AG08395 (cell line): ENCODE results near the gene RBM47.
"Not testable (repeated sequence)": the region's sequence is repeated elsewhere in the genome, so short reads cannot be mapped to it uniquely, and the experiment has no call there.

Experiments used
- DNase-seq: peaks from one replicate; pipeline ENCODE4 v3.0.0; 2012; ENCODE audit warnings: mixed read lengths, low spot score

The RBM47 gene

DNA sequence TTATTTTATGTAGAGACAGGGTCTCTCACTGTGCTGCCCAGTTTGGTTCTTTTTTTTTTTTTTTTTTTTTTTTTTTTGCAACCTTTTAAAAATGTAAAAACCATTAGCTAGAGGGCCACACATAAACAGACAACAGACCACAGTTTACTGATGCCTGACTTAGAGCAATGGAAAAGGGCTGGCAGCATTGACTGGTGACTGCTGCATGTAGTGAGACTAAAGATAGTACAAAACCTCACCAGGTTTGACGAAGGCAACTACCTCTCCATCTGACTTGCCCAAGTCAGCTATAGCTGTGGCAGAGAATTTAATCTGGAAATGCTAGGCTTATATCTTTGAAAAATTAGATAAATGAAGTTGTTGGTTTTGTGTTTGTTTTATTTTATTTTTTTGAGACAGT, 102.9 kb downstream of the RBM47 start:
- no peak for DNase-seq

DNA sequence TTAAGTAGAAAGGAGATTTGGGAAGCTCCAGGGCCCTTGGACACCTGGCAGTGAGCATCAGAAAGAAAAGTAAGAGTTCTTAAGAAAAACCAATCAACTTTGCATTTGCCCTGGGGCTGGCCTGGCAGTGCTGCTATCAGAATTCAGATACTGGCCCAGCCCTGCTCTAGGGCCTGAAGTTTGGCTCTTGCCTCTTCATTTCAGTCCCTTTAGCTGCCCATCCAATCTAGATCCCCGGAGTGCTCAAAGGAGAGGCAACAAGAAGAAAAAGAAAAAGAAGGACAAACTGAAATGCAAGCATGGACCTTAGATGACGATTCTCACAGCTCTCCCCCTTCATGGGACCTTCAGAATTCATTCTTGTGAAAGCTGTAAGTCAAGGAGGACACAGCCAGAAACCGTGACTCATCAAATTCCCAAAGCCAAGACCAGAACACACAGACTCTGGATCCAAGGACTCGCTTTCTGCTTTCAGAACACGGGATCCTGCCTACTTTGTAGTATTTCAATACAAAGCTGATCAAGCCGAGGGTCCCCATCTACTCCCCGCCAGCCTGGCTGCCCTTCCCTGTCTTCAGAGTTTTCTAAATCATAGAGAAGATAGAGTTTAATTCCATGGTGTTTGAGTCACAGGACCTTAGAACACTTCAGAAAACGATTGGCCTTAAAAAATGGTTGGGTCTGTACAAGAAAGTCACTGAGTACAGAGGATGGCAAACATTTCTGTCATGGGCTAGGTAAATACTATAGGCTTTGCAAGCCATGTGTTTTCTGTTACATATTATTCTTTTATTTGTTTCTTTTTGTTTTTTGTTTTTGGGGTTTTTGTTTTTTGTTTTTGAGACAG, 103.7 kb downstream of the RBM47 start:
- DNase-seq: peak; percentile 87

DNA sequence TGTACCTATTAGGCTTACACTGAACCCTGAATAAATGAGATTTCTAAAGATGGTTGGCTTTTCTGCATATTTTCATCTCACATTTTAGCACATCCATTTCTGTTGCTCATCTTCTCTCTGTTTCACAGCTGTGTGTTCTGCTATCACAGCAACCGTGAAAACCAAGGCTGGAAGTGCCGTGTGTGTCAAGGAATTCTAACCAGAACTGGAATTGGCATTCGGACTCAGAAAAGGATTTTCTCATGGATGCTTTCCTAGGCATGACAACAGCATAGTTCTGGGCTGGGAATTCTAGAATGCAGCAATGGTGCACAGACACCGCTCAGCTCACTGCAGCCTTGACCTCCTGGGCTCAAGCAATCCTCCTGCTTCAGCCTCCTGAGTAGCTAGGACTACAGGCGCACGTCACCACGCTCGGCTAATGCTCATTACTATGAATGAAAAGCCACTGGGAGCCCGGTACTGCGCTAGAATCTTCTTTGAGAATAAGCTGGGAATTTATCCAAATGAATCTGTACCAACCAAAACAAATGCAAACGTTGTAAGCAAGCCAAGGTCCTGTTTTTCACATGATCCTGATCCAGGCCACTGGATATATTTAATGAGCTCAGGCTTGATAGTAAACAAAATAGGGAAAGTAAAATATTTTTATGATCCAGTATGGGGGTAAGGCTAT, 105.2 kb downstream of the RBM47 start:
- DNase-seq: no peak

DNA sequence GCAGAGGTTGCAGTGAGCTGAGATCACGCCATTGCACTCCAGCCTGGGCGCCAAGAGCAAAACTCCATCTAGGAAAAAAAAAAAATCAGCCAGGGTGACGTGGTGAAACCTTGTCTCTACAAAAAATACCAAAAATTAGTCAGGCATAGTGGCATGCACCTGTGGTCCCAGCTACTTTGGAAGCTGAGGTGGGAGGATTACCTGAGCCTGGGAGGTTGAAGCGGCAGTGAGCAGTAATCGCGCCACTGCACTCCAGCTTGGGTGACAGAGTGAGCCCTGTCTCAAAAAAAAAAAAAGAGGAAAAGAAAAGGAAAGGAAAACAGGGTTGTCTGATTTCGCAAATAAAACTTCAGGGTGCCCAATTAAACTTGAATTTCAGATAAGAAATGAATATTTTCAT, 106.1 kb downstream of the RBM47 start:
- no peak for DNase-seq

DNA sequence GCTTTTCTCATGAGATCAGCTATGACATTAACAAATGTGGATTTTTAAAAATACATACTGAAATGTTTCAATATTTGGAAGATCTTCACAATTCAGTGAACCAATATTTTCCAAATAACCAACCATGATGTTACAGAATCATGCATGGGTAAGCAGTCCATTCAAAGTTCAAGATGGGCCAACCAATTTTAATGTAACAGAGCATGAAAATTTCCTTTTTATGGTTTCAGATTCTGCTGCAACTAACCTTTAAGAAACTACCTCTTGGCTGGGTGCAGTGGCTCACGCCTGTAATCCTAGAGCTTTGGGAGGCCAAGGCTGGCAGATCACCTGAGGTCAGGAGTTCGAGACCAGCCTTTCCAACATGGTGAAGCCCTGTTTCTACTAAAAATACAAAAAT, 107.7 kb downstream of the RBM47 start:
- no peak for DNase-seq

DNA sequence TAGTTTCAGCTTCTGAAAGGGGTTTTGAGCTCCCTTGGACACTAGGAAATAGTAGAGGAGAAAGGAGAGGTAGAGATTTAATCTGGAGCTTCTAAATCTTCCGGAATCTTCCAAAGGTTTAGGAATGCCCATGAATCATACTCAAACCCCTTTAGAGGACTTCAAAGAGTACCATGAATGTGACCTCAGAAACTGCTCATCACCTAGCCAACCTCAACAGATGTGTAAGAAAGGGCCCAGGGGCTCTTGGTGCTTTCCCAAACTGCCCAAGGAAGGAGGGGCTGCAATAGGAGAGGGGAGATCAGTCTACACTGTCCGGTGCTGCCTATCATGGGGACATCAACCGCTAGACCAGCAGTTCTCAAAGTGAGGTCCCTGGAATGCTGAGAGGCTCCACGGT, 109.1 kb downstream of the RBM47 start:
- DNase-seq: no peak

DNA sequence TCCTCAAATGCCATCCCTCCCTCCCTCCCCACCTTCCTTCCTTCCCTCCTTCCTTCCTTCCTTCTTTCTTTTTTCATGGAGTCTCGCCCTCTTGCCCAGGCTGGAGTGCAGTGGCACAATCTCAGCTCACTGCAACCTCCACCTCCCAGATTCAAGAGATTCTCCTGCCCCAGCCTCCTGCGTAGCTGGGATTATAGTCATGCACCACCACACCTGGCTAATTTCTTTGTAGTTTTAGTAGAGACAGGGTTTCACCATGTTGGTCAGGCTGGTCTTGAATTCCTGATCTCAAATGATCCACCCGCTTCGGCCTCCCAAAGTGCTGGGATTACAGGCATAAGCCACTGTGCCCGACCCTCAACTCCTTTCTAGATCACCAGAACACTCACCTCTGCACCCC, 112.6 kb downstream of the RBM47 start:
- not testable (repeated sequence) for DNase-seq

DNA sequence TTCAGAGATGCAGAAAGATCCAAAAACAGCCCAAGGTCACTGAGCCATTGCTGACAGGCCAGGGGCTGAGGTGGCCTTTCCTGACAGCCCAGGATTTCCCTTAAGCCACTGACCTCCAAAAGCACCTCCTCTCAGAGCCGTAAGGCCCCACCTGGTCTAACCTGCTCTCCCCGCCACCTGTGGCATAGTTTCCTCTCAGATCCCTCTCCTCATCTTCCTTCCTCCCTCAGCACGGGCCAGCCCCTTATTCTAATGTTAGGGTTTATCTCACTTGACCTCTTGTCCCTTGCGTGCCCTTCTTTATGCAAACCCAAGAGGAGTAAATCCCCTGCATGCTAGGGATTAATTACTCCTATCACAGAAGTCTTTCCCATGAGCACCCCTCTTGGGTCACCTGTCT, 113.0 kb downstream of the RBM47 start:
- DNase-seq: no peak

DNA sequence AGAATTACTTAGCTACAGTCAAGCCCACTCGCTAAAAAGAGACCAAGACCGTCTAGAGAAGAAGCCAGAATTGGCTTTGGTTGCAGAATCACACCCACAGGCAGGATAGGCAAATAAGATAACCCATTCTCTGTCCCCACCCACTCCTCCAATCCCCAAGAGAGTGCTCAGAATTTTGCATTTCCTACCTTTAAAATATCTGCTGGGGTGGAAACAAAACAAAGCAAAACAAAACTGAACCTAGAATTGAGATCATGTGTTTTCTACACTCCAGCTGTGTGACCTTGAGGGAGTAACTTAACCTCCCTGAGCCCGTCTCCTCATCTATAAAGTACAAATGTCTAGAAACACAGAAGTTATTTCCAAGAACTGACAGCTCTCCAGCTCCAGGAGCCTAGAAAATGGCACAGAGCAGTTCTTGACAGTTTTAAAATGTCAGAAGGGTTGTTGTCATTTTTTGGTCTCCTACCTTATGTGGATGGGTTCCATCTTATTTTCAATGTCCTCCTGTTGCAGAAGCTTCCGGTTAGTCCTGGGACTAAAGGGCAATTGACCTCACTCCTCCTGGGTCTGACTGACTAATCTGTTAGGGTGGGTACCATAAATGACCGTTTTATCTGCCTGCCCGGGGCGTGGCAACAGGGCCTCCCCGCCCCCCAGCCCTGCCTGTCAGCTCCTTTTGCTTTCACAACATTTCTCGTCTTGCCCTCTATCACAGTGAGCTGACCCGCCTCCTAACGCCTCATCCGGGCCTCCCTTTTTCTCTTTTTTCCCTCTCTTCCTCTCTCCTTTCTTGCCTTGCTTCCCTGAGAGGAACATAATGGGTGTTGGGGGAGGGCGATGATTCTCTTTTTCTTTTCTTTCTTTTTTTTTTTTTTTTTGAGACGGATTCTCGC, 114.0 kb downstream of the RBM47 start:
- DNase-seq: peak; percentile 22

DNA sequence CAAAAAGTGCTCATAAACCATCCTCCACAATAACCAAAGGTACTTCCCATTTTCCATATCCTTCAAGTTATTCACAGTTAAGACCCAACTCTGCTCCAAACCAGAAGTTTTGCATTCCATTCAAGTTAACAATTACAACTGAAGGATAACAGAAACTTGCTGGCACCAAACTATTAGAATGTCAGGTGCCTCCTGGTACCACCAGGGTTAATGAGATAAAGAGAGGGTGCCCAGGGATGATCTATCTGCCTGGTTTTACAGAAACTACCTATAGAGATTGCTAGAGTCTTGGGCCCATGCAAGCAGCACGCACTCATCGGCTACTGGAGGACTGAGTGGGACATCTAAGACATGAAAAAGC, 114.6 kb downstream of the RBM47 start:
- peak; percentile 20 for DNase-seq

DNA sequence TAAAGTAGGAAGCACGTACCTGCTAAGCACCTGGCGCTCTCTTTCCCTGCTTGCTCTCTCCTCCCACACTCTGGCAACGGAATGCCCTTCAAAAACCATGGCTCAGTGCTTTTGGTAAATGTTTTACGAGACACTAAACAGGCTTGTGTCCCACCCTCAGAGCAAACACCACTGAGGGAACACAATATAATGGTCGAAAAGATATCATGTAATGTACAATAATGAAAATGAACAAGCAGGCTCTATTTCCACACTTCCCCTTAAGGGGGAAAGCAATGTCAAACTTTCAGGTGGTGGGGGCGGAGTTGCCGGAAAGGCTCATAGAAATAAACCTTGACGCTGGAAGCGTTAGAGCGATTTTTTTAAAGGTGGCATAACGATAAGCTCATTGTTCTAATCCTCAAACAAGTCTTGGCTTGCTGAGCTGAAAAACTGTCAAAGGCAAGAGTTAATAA, 115.1 kb downstream of the RBM47 start:
- DNase-seq: no peak

DNA sequence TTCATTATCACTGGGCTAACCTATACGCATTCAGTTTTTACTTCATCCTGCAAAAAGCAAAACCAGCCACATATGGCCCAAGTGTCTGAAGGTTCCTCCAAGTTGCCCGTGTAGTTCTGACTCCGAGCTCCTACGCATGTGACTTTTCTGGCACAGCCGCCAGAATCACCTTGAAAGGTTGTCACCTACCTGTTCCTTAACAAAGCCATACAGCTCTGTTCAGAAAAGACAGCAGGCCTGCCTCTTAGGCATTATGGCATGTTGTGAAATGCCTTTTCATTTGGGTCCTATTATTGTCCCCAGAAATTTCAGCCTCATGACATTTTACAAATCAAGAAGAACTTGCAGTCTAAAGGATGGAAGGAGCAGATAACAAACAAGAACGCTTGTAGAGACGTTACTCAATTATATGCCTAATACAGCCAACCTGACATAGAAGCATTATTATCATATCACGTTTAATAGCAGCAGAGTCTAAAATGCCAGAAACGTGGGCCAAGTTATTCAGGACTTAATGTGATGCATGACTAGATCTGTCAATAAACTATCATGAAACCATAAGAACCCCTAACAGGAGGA, 118.5 kb downstream of the RBM47 start:
- DNase-seq: no peak

DNA sequence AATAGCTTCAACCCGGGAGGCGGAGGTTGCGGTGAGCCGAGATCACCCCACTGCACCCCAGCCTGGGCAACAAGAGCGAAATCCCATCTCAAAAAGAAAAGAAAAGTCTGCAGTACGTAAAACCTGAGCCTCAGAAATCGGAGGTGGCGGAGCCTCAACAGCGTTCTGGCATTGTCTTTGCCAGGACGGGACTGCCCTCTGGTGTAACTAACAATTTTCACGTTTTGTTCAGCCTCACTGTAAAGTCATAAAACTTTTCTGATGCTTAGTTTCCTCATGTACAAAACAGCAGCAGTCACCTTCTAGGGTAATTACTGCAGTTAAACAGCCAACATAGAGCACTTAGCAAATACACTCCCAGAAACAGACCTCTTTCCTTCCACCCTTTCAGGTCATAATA, 121.7 kb downstream of the RBM47 start:
- no peak for DNase-seq

DNA sequence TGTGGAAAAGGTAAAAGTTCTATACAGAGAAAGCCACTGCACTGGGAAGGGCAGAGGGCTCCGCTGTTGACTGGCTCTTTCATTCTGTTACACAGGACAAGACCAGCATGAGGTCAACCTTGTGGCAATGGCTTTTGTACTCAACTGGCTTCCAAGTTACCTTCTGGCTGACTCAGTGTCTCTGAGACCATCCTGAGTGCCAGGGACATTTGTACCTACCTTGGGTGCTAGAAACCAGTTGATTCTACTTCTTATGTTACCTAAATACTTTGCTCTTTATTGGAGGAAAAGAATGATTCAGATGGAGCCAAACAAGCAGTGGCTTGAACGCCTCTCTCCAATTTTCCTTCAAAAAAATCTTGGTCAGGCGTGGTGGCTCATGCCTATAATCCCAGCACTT, 123.2 kb downstream of the RBM47 start:
- DNase-seq: no peak

DNA sequence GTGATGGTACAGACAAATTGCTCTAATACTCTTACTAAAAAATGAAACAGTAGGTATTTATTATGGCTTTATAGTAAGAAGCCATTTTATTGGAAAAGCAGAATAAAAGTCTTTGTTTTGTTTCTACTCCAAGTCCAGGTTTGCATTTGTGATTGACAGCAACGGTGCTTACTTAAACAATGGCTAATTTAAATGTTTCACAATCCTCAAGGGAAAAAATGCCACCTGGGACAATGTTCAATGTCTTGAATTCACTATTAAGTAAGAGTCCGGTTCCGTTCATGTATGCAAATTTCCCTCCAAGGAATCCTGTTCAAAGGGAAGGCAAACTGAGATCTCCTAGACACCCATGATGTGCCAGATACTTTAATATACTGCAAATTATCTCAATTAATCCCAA, 123.6 kb downstream of the RBM47 start:
- DNase-seq: no peak

DNA sequence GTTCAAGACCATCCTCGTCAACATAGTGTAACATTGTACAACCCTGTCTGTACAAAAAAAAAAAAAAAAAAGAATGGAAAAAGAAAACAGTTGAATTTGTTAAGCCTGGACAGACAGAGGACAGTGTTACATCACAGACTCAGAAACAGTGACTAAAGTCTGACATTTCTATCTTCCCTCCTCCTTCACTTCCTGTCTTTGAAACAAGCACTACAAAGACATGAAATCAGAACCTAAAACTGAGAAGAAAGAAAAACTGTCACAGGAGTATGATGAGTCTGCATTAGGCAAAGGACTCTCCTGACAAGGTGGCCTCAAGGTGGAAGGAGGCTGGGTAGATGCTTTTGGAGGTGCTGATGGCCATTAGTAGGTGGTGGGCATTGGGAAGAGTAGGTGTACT, 126.7 kb downstream of the RBM47 start:
- DNase-seq: peak; percentile 19

DNA sequence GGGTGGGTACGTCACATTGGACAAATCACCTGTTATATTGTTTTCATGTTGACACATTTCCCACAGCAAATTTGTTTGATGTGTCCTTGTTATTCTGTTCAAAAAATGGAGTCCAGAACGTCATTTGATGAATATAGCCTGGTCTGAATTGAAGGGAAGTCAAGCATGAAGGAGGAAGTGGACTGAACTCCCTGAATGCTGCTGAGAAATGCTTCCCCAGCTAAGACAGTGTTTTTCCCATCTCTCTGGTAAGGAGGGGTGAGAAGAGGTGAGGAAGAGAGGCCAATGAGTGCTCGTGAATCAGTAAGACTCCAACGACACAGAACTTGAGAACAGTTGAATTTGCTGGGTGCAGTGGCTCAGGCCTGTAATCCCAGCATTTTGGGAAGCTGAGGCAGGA, 127.4 kb downstream of the RBM47 start:
- DNase-seq: no peak

DNA sequence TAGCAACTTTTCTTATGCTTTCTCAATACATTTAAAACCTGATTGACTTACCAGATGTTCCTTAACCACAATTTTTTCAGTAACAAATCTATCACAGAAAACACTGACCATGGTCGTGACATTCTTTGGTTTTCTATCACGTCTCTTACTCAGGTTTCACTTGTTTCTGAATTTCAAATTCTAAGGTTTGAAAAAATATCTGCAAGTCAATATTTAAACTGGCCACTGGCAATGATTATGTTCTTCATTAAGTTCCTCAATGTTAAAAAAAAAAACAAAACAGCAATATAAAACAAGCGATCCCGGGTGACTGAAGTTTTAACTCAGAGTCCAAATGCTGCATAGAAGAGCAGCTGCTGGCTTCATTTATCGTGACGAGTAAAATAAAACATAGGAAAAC, 128.9 kb downstream of the RBM47 start:
- no peak for DNase-seq

DNA sequence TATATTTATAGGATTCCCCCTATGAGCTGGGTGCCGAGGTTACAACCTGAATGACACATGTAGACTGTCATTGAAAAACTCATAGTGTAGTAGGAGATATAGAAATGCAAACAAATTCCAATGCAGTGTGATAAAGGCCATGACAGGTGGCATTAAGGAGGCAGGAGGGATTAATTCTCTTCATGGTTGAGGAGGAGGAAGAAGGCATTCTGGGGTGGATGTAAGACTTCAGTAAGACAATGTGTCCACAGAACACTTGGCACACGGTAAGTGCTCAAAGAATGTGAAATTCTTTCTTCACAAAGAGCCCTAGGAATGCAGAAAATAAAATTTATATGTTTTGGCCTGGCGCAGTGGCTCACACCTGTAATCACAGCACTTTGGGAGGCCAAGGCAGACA, 136.5 kb downstream of the RBM47 start:
- no peak for DNase-seq

DNA sequence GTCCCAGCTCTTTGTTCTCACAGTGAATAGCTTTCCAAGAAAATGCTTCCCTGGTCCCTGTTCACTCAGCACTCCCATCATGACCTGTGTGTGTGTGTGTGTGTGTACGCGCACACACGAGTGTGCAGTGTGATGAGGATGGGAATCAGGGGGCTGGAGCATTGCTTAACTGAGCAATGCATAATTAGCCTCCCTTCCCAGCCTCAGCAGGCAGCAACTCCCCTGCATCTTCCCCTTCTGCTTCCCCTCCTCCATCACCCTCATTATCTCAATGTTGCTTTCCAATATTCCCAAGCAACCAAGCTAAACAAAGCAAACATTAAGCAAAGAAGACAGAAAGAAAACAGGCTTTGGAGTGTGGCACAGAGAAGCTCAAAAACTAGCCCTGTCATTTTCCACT, 137.0 kb downstream of the RBM47 start:
- no peak for DNase-seq

DNA sequence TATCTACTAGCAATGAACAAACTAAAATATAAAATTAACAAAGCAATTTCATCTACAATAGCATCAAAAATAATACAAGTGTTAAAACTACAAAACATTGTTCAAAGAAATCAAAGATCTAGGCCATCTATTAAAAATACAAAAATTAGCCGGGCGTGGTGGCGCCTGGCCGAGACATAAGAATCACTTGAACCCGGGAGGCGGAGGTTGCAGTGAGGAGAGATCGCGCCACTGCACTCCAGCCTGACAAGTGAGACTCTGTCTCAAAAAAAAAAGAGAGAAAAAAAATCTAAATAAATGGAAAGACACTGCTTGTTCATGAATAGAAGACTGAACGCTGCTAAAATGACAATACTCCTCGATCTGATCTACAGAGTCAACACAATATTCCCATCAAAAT, 139.2 kb downstream of the RBM47 start:
- no peak for DNase-seq

DNA sequence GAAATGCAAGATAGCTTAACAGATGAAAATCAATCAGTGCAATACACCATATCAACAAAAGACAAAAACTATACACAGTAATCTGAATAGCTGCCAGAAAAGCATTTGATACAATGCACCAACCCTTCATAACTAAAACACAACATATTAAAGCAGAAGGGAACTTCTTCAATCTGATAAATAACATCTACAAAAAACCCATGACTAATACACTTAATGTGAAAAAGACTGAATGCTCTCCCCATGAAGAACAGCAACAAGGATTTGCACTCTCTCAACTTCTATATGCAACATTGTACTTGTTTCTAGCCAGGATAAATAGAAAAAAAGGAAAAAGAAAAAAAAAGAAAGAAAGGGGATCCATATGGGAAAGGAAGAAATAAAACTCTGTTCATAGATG, 139.7 kb downstream of the RBM47 start:
- DNase-seq: no peak
